ENCODE data around the gene ZNF277.

GRCh38 chr7:112214268-112214667, 7.8 kb downstream of the ZNF277 start:
- no peak for TF ChIP-seq ATF3 (IDR thresholded peaks at IDR 0.05)
- no peak for TF ChIP-seq POLR2A (IDR thresholded peaks at IDR 0.05; ENCODE audit: borderline replicate concordance, extremely low read depth, insufficient read depth, insufficient read length)
- no peak for TF ChIP-seq EZH2phosphoT487 (IDR thresholded peaks at IDR 0.05; ENCODE audit: borderline replicate concordance)
- TF ChIP-seq, protein P1, sequence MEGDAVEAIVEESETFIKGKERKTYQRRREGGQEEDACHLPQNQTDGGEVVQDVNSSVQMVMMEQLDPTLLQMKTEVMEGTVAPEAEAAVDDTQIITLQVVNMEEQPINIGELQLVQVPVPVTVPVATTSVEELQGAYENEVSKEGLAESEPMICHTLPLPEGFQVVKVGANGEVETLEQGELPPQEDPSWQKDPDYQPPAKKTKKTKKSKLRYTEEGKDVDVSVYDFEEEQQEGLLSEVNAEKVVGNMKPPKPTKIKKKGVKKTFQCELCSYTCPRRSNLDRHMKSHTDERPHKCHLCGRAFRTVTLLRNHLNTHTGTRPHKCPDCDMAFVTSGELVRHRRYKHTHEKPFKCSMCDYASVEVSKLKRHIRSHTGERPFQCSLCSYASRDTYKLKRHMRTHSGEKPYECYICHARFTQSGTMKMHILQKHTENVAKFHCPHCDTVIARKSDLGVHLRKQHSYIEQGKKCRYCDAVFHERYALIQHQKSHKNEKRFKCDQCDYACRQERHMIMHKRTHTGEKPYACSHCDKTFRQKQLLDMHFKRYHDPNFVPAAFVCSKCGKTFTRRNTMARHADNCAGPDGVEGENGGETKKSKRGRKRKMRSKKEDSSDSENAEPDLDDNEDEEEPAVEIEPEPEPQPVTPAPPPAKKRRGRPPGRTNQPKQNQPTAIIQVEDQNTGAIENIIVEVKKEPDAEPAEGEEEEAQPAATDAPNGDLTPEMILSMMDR (IDR thresholded peaks at IDR 0.05 in 2 of 3, conservative IDR thresholded peaks at IDR 0.05 in 1 of 3; ENCODE audit: borderline replicate concordance in 1 of 3, insufficient read depth in 1 of 3, low read depth in 2 of 3, low read length in 2 of 3): no peak
- no peak for TF ChIP-seq POLR2AphosphoS5 (IDR thresholded peaks at IDR 0.05; ENCODE audit: low read depth, low read length)
- no peak for TF ChIP-seq ZNF274 (IDR thresholded peaks at IDR 0.05; ENCODE audit: low read depth, low read length)

Measured in HCT116 (cell line).